ENCODE results near the gene ADAM11. TPM values are rescaled to one million over a fixed set of nuclear protein-coding genes. Genes with fewer than 3 reads are reported as not detected.
"Not testable (repeated sequence)": the region's sequence is repeated elsewhere in the genome, so short reads cannot be mapped to it uniquely, and the experiment has no call there.

ADAM11 gene
- total and polyA plus RNA-seq, 9 of the 15 experiments (the other 6 are each of a cell fraction or from before 2014, with no cell fraction given): 0.01 to 0.31 (median 0.14) TPM; not detected in 2

- Histone ChIP-seq H4K20me1 (replicated peaks; ENCODE audit: control insufficient read depth, insufficient read depth, low read length) (no peaks in the 10 kb centered on the region), H3K4me1 (replicated peaks in 1 of 2; ENCODE audit: control insufficient read depth in 2 of 2, insufficient read depth in 2 of 2, low read length in 2 of 2) (no peaks in the 10 kb centered on the region; a peak in 1 of 5 replicates), H2AFZ (ENCODE audit: low read depth, low read length) (no peak overlapping the region), H3K9me3 (replicated peaks; ENCODE audit: control insufficient read depth, insufficient read depth, low read depth, low read length) (no peaks in the 10 kb centered on the region), H3K4me3 (no peak overlapping the region), H3K9me1 (ENCODE audit: control insufficient read depth, insufficient read depth, low read length) (no peaks in the 10 kb centered on the region), H3K9ac (ENCODE audit: insufficient read depth in 1 of 2, low read depth in 2 of 2, low read length in 2 of 2) (no peak overlapping the region), H3K27ac (ENCODE audit: extremely low read depth, low read depth, low read length) (no peak overlapping the region), H3K4me2 (ENCODE audit: insufficient read depth, low read length) (no peak overlapping the region), H3K36me3 (ENCODE audit: control insufficient read depth, insufficient read depth, low read length) (no peaks in the 10 kb centered on the region), H3K27me3 (ENCODE audit: control insufficient read depth in 2 of 2, insufficient read depth in 2 of 2, low read length in 2 of 2) (peaks cover 48 to 68% of the 10 kb centered on the region in 2 experiments), H3K79me2 (ENCODE audit: control insufficient read depth, insufficient read depth, low read length) (no peaks in the 10 kb centered on the region)
- intact Hi-C loops (cut with micrococcal nuclease) (no loop called here), in situ Hi-C loops (cut with MboI) (no loop called here)
- no TSS peak for BruUV-seq (replicated peaks)
- 0% methylated on average over 4 of the region's 4 CpGs for WGBS (ENCODE audit: insufficient coverage, low coverage, missing lambda C conversion rate)
- no peak for ATAC-seq
- CTCF ChIA-PET (ENCODE audit: low intra/inter-chr PET ratio): no interaction called here
- TF ChIP-seq ARID1B (IDR thresholded peaks at IDR 0.05): no peak
- TF ChIP-seq ZNF512 (tag; IDR thresholded peaks at IDR 0.05): 0 out of 2 replicates have a peak, but pooled peaks have one; percentile 15
- DNase-seq (ENCODE audit: extremely low read depth in 1 of 4, low spot score in 3 of 4): no peak
- POLR2A ChIA-PET: interaction anchor here (0.6 to 1.2 kb wide), 2 partner anchors 13 to 1156 kb away, joined by 3 read pairs; no protein-coding TSS in a partner anchor
- no peak for FAIRE-seq
Observed at GRCh38 chr17:44808156-44808555, 49.4 kb downstream of the ADAM11 start.

DNA sequence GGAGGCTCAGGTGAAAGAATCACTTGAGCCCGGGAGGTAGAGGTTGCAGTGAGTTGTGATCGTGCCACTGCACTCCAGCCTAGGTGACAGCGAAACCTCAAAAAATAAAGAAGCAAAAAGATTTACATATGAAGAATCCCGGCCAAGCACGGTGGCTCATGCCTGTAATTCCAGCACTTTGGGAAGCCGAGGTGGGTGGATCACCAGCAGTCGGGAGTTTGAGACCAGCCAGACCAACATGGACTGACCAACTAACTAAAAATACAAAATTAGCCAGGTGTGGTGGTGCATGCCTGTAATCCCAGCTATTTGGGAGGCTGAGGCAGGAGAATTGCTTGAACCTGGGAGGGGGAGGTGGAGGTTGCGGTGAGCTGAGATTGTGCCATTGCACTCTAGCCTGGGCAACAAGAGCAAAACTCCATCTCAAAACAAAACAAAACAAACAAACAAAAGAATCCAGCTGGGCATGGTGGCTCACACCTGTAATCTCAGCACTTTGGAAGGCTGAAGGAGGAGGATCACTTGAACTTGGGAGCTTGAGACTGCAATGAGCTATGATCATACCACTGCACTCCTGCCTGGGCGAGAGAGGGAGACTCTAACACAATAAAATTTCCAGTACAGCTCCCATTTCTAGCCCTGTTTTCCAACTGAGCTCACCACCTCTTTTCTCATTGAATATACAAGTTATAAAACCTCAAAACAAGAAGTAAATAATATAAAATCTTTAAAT, 50.0 kb downstream of the ADAM11 start:
- POLR2A ChIA-PET: interaction anchor here (0.6 kb wide), 1 partner anchor 1157 kb away, joined by 3 read pairs; no protein-coding TSS in a partner anchor

More for the DNA sequence above, 50.0 kb downstream of the ADAM11 start:
- H2AFZ ChIP-seq (ENCODE audit: low read depth, low read length); BruUV-seq (replicated peaks); H3K9me1 ChIP-seq (ENCODE audit: control insufficient read depth, insufficient read depth, low read length); intact Hi-C loops (cut with micrococcal nuclease); H3K79me2 ChIP-seq (ENCODE audit: control insufficient read depth, insufficient read depth, low read length); H3K27ac ChIP-seq (ENCODE audit: extremely low read depth, low read depth, low read length); ATAC-seq; H3K4me2 ChIP-seq (ENCODE audit: insufficient read depth, low read length); DNase-seq (ENCODE audit: extremely low read depth in 1 of 4, low spot score in 3 of 4); CTCF ChIA-PET (ENCODE audit: low intra/inter-chr PET ratio); H3K9ac ChIP-seq (ENCODE audit: insufficient read depth in 1 of 2, low read depth in 2 of 2, low read length in 2 of 2); H3K4me1 ChIP-seq (replicated peaks in 1 of 2; ENCODE audit: control insufficient read depth in 2 of 2, insufficient read depth in 2 of 2, low read length in 2 of 2); H3K4me3 ChIP-seq; H3K9me3 ChIP-seq (replicated peaks; ENCODE audit: control insufficient read depth, insufficient read depth, low read depth, low read length); FAIRE-seq; H3K36me3 ChIP-seq (ENCODE audit: control insufficient read depth, insufficient read depth, low read length); in situ Hi-C loops (cut with MboI); H4K20me1 ChIP-seq (replicated peaks; ENCODE audit: control insufficient read depth, insufficient read depth, low read length): not testable (repeated sequence)
- WGBS (ENCODE audit: insufficient coverage, low coverage, missing lambda C conversion rate): 15% methylated on average over 9 of the region's 9 CpGs
- peaks cover 49 to 73% of the 10 kb centered on the region in 2 experiments for H3K27me3 ChIP-seq (ENCODE audit: control insufficient read depth in 2 of 2, insufficient read depth in 2 of 2, low read length in 2 of 2)
